Activated CD4-positive, alpha-beta T cell treated with anti-CD3 and anti-CD28 coated beads, Interleukin-2, amount 10 ng/mL, durations not matched to agents 7 days and 5 days (primary cell): ENCODE measurements around the gene CIC. TPM values are rescaled to one million over a fixed set of nuclear protein-coding genes. Genes with fewer than 3 reads are reported as not detected.

Source experiments
- CTCF ChIA-PET: fragments of 350-600 bp; sonication (Branson Sonifier 250); formaldehyde crosslinking; loops from one replicate; lab custom pipeline; 2021; ENCODE audit warnings: antibody characterized with exemption; lab: Charles Lee
- POLR2A ChIA-PET: fragments of 350-600 bp; sonication (Branson Sonifier 250); formaldehyde crosslinking; loops from one replicate; lab custom pipeline; 2021; ENCODE audit warnings: antibody characterized with exemption; lab: Charles Lee
- DNase-seq: peaks from one replicate; pipeline ENCODE4 v3.0.0-alpha.2; 2020
- H3K27ac Mint-ChIP-seq: one replicate; pipeline ENCODE4 v1.8.0; 2021; ENCODE audit warnings: mild to moderate bottlenecking, moderate library complexity, mixed read lengths
- H3K27me3 Mint-ChIP-seq: one replicate; pipeline ENCODE4 v1.8.0; 2021; ENCODE audit warnings: mixed read lengths
- H3K36me3 Mint-ChIP-seq: one replicate; pipeline ENCODE4 v1.8.0; 2021; ENCODE audit warnings: low read depth, mixed read lengths
- H3K4me1 Mint-ChIP-seq: one replicate; pipeline ENCODE4 v1.8.0; 2021; ENCODE audit warnings: mixed read lengths
- H3K4me3 Mint-ChIP-seq: one replicate; pipeline ENCODE4 v1.8.0; 2021; ENCODE audit warnings: mild to moderate bottlenecking, moderate library complexity, mixed read lengths
- H3K9me3 Mint-ChIP-seq: one replicate; pipeline ENCODE4 v1.8.0; 2021; ENCODE audit warnings: mixed read lengths
- total RNA-seq, 2 experiments: library from RNA; stranded (reverse); gene quantifications; one replicate each; pipeline ENCODE4 v1.2.3, GENCODE V29; 2021

Gene CIC
- total RNA-seq, 2 experiments from 2014 or later, result 69.3 to 81.0 TPM

DNA sequence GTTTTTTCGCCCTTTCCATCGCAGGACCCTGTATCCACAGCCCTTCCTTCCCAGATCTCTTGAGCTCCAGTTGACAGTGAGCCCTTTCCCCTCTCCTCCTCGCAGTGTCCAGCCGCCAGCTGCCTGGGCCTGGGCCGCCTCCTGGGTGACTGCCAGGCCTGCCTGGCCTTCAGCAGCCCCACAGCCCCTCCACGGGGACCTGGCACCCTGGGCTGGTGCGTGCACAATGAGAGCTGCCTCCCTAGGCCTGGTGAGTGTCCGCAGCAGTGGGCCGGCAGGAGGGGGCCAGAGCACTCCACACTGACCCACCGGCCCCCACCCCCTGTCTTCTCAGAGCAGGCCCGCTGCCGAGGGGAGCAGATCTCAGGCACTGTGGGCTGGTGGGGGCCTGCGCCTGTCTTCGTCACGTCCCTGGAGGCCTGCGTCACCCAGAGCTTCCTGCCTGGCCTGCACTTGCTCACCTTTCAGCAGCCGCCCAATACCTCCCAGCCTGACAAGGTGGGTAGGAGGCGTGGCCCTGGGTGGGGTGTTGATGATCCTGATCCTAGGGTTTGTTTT, 75.4 kb downstream of the CIC start:
- no peak for DNase-seq
- Mint-ChIP-seq H3K27me3 (no peaks in the 10 kb centered on the region), H3K4me3 (no peak overlapping the region), H3K9me3 (no peaks in the 10 kb centered on the region), H3K4me1 (no peaks in the 10 kb centered on the region), H3K36me3 (no peaks in the 10 kb centered on the region), H3K27ac (no peak overlapping the region)
- ChIA-PET CTCF (interaction anchor here (0.6 to 1.0 kb wide), 2 partner anchors 18 to 34 kb away, joined by 3 read pairs; no protein-coding TSS in a partner anchor), POLR2A (no interaction called here)

Other genes with a start within 250 kb of the CIC start
- gene GRIK5, start 199.0 kb upstream of the CIC start, total RNA-seq, result under 1 TPM; 0.65 to 0.79 TPM
- gene ZNF574, start 193.1 kb upstream of the CIC start, total RNA-seq, result 10 to 100 TPM; 14.1 to 15.8 TPM
- 10 to 100 TPM; 19.6 to 22.9 TPM for gene POU2F2, start 136.8 kb upstream of the CIC start, total RNA-seq
- gene DEDD2, start 51.6 kb upstream of the CIC start, total RNA-seq, result 10 to 100 TPM; 37.2 to 42.4 TPM
- gene ZNF526, start 48.9 kb upstream of the CIC start, total RNA-seq, result 10 to 100 TPM; 18.0 to 18.5 TPM
- gene GSK3A, start 26.6 kb upstream of the CIC start, total RNA-seq, result 10 to 100 TPM; 42.7 to 53.4 TPM
- gene ERF, start 14.1 kb upstream of the CIC start, total RNA-seq, result 10 to 100 TPM; 56.5 to 57.9 TPM
- under 1 TPM; 0.54 to 0.62 TPM for gene PRR19, start 32.9 kb downstream of the CIC start, total RNA-seq
- 10 to 100 TPM; 43.5 to 46.6 TPM for gene PAFAH1B3, start 33.4 kb downstream of the CIC start, total RNA-seq
- not detected for gene TMEM145, start 44.1 kb downstream of the CIC start, total RNA-seq
- gene MEGF8, start 56.4 kb downstream of the CIC start, total RNA-seq, result 1 to 10 TPM; 3.3 to 3.7 TPM
- not detected for gene CNFN, start 121.0 kb downstream of the CIC start, total RNA-seq
- gene LIPE, start 158.1 kb downstream of the CIC start, total RNA-seq, result 10 to 100 TPM; 27.7 to 29.5 TPM
- not detected for gene CXCL17, start 173.7 kb downstream of the CIC start, total RNA-seq